MCF 10A (cell line): ENCODE data around the gene PICK1. TPM values are rescaled to one million over a fixed set of nuclear protein-coding genes. Genes with fewer than 3 reads are reported as not detected.

Source experiments
- BruUV-seq: library from RNA; stranded (reverse); fragments of 400-500 nt; replicated peaks from 2 replicates; lab custom pipeline; 2021; lab: Mats Ljungman, UMichigan
- CTCF ChIA-PET: fragments of 300-600 bp; sonication (Branson Sonifier 250); formaldehyde crosslinking; extraction: SDS; loops from one replicate; lab custom pipeline; 2021; ENCODE audit warnings: antibody characterized with exemption, inconsistent platforms; lab: Yijun Ruan, JAX
- POLR2A ChIA-PET: fragments of 300-600, 350-650 bp; sonication (Branson Sonifier 250); formaldehyde crosslinking; extraction: SDS; loops from one replicate; lab custom pipeline; 2020; ENCODE audit warnings: antibody characterized with exemption, inconsistent platforms; lab: Yijun Ruan, JAX
- DNase-seq: peaks from one replicate; pipeline ENCODE4 v3.0.0-alpha.2; 2018; ENCODE audit not compliant: unreplicated experiment
- H3K27ac Mint-ChIP-seq: one replicate; pipeline ENCODE4 v1.8.0; 2022; ENCODE audit warnings: mild to moderate bottlenecking, low read depth, mixed read lengths; ENCODE audit not compliant: unreplicated experiment
- H3K27me3 Mint-ChIP-seq: one replicate; pipeline ENCODE4 v1.8.0; 2022; ENCODE audit warnings: mixed read lengths; ENCODE audit not compliant: insufficient read depth, unreplicated experiment
- H3K36me3 Mint-ChIP-seq: one replicate; pipeline ENCODE4 v1.8.0; 2022; ENCODE audit warnings: mild to moderate bottlenecking, moderate library complexity, mixed read lengths; ENCODE audit not compliant: insufficient read depth, unreplicated experiment
- H3K4me1 Mint-ChIP-seq: one replicate; pipeline ENCODE4 v1.8.0; 2022; ENCODE audit warnings: mixed read lengths; ENCODE audit not compliant: insufficient read depth, unreplicated experiment
- H3K4me3 Mint-ChIP-seq: one replicate; pipeline ENCODE4 v1.8.0; 2022; ENCODE audit warnings: mild to moderate bottlenecking, moderate library complexity, mixed read lengths; ENCODE audit not compliant: unreplicated experiment
- H3K9me3 Mint-ChIP-seq: one replicate; pipeline ENCODE4 v1.8.0; 2022; ENCODE audit warnings: mixed read lengths; ENCODE audit not compliant: unreplicated experiment
- CTCF ChIP-seq: fragments of 200-600 bp; IDR thresholded peaks from one replicate; pipeline ENCODE4 v1.8.0; 2022; ENCODE audit warnings: antibody characterized with exemption, mild to moderate bottlenecking; ENCODE audit not compliant: unreplicated experiment
- intact Hi-C: fragments of 100-400 bp; cut with micrococcal nuclease; formaldehyde crosslinking; loops from 2 replicates; pipeline ENCODE4 v1.14.1; 2022
- total RNA-seq: library from RNA; stranded (reverse); gene quantifications from 2 replicates; pipeline ENCODE4 v1.2.3, GENCODE V29; 2022

The PICK1 gene
- total RNA-seq, 1 experiment from 2014 or later = 40.6 TPM

DNA sequence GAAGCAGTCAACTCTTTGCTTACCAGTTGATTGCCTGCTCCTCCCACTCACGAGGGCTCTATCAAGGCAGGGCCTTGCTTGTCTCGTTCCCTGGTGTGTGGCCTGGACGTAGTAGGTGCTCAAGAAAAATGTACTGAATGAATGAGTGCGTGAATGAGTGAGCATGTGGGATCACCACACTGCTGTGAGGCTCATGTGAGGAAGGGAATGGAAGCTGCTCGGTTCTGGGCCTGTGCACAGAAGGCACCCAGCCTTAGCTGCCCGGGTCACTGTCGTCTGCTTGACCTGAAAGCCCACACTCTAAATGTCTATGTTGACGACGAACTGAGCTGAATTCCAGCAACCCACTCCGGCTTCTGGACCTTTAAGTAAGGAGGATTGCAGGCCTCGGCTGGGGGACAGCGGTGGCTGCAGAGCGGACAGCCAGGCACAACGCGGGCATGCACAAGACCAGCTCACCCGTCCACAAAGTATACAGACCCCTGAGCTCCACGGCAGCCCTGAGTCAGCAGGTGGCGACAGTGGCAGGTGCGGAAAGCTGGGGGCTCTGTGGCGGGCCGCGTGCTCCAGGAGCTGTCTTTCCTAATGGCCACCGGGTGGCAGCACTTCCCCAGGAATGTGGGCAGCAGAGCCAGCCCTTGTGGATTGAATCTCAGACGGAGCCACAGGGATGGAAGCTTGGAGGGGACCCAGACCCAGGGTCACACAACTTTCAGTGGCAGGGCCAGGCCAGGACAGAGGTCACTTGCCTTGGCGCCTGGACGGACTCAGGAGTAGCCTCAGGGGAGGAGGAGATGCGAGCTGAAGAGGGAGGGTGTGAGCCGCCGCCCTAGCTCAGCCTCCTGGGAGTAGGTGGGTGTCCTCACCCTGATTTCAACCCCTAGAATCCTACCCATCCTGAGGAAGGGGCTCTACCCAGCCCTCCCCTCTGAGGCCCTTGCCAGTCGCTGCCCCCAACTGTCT, 5.0 kb upstream of the PICK1 start:
- H3K36me3 Mint-ChIP-seq = no peaks in the 10 kb centered on the region
- POLR2A ChIA-PET = interaction anchor here (0.6 to 1.3 kb wide), 8 partner anchors 9 to 689 kb away, joined by 3 to 8 read pairs (median 3); no protein-coding TSS in a partner anchor
- CTCF ChIA-PET = interaction anchor here (0.5 to 3.5 kb wide), 51 partner anchors 8 to 1932 kb away, joined by 3 to 38 read pairs (median 3); partner anchors contain the start of genes DMC1 and TOMM22
- DNase-seq = peak; percentile 83
- H3K4me3 Mint-ChIP-seq = no peak overlapping the region
- BruUV-seq = no TSS peak
- peaks cover 5% of the 10 kb centered on the region for H3K4me1 Mint-ChIP-seq
- peak; percentile 93 for TF ChIP-seq CTCF
- no peaks in the 10 kb centered on the region for H3K27me3 Mint-ChIP-seq
- intact Hi-C loops = loop anchor here (1.0 kb wide), 2 partner anchors 301 to 520 kb away; no protein-coding TSS in a partner anchor
- H3K9me3 Mint-ChIP-seq = no peaks in the 10 kb centered on the region
- no peak overlapping the region for H3K27ac Mint-ChIP-seq

- ChIA-PET CTCF (interaction anchor here (0.6 kb wide), 1 partner anchor 173 kb away, joined by 3 read pairs; no protein-coding TSS in a partner anchor), POLR2A (interaction anchor here (0.6 to 0.7 kb wide), 2 partner anchors 63 to 512 kb away, joined by 3 read pairs; no protein-coding TSS in a partner anchor)
- Mint-ChIP-seq H3K4me1 (peaks cover 13% of the 10 kb centered on the region), H3K27ac (peak overlapping the region; percentile 61), H3K4me3 (no peak overlapping the region), H3K36me3 (peaks cover 78% of the 10 kb centered on the region), H3K27me3 (no peaks in the 10 kb centered on the region), H3K9me3 (no peaks in the 10 kb centered on the region)
- intact Hi-C loops = no loop called here
- no peak for TF ChIP-seq CTCF
- DNase-seq = no peak
- BruUV-seq = no TSS peak
These were observed 5.6 kb downstream of the PICK1 start for GRCh38 chr22:38062791-38063190.

DNA sequence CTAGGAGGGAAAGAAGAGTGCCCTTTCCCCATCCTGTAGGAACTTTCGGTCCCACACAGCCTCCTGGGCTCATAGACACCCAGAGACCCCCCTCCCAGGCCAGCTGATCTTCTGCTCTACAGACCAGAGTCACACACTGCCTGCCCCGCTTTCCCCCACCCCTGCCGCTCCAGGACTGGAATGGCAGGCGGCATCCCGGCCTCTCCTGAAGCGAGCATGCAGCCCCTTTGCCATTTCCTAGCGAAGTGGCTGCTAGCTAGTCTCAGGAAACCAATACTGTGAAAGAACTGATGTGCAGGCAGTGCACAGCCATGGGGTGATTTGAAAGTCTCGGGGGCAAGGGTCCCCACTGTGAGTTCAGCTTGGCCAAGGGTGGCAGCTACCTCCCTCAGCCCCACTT, 8.3 kb downstream of the PICK1 start:
- TF ChIP-seq CTCF = no peak
- peaks cover 62% of the 10 kb centered on the region for H3K36me3 Mint-ChIP-seq
- CTCF ChIA-PET = interaction anchor here (0.6 to 2.0 kb wide), 2 partner anchors 13 to 126 kb away, joined by 3 to 8 read pairs; no protein-coding TSS in a partner anchor
- no peaks in the 10 kb centered on the region for H3K27me3 Mint-ChIP-seq
- no peak overlapping the region for H3K4me3 Mint-ChIP-seq
- DNase-seq = no peak
- POLR2A ChIA-PET = interaction anchor here (1.0 kb wide), 1 partner anchor 34 kb away, joined by 3 read pairs; no protein-coding TSS in a partner anchor
- intact Hi-C loops = no loop called here
- BruUV-seq = no TSS peak
- H3K4me1 Mint-ChIP-seq = peaks cover 6% of the 10 kb centered on the region
- no peaks in the 10 kb centered on the region for H3K9me3 Mint-ChIP-seq
- H3K27ac Mint-ChIP-seq = no peak overlapping the region
